Fibroblast of skin of left quadriceps (primary cell): ENCODE data around the gene CDCP1.

Source experiments
- DNase-seq, 2 experiments: peaks; one replicate each; pipeline ENCODE4 v3.0.0-alpha.2; 2013; ENCODE audit warnings: low read depth in 2 of 2

Gene CDCP1

DNA sequence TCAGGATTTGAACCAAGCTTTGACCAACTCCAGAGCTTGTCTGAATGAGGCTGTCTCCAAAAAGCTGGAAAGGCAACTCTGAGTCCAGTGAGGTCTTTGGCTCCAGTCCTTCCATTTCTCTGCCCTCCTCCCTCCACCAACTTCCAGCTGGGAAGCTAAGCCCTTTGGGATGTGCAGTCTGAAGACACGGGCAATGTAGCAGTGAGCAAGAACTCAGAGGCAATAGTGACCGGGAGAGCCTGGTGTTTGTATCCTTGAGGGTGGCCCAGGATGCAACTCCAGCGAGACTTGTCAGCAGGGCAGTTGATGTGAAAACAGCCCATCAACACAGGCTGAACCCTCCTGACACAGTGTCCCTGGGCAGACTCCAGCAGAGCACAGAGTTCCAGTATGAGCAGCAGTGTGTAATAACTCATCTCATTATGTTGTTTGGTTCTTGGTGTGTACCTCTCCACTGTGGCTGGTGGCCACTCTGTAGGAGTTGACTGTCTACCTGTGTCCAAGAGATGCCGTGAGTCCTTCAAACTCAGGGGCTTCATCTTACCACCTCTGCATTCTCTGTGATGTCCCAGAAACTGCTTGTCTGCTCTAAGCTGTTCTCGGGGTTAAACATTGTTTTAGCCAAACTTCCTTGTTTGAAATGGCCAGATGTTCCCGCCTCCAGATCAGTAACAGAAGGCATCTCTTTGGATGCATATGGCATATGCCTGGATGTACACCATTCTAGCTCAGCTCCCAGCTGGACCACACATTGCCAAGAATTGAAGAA is 6.6 kb downstream of the CDCP1 start:
- DNase-seq: no peak

- DNase-seq: no peak
These were observed 8.5 kb downstream of the CDCP1 start for GRCh38 chr3:45137656-45138181.

GRCh38 chr3:45135959-45136358 is 10.2 kb downstream of the CDCP1 start:
- no peak for DNase-seq

DNA sequence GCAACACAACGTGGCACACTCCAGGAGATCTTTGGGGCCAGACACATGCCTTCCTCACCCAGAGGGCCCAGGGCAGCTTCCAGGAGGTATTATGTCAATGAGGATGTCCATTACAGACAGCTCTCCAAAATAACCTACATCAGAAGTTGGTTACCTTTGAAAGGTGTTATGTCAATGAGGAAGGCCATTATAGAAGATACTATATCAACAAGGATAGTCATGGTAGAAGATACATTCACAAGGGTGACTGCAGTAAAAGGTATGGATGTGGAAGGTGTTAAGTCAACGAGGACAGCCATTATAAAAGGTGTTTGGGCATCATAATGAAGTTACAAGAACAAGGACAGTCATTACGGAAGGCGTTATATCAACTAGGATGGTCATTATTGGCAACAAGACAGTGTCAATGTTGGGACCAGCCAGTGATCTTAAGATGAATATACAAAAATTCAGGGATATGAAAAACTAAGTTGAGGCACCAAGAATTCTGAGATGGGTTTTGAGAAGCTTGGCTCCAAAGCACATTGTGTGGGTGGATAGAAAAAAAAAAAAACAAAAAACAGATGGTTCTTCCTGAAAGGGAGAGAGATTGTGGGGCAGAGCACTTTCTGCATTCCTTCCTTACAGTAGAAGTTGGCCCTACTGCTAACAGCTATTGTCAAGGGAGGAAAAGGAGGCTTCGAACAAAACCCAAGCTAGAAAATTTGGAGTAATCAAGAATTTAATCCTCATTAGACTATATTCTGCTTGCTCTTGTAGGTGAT is 11.2 kb downstream of the CDCP1 start:
- DNase-seq: no peak

DNA sequence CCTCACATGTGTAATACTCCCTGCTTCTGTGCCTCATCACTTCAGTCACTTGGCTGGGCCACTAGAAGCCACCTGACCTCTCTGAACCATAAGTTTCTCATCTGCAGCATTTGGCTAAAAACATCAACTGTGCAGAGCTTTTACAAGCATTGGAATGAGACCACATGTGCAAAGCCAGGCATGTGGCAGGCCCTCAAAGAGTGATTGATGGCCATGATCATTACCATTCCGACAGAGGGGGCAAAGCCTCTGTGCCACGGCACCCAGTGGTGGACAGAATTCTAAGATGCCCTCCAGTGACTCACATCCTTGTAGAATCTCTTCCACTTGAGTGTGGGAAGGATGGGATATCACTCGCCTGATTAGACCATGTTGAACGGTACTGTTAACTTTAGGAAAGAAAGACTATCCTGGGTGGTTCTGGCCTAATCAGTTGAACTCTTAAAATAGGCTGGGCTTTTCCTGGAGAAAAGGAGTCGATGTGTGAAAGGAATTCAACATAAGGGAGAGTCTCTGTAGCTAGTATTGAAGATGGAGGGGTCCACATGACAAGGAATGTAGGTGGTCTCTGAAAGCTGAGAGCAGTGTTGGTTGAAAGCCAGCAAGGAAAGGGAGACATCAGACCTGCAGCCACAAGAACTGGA is 13.5 kb downstream of the CDCP1 start:
- no peak for DNase-seq

GRCh38 chr3:45131201-45131600 is 15.0 kb downstream of the CDCP1 start:
- DNase-seq: no peak

- DNase-seq: no peak
These were observed 15.7 kb downstream of the CDCP1 start for GRCh38 chr3:45130476-45130875.

GRCh38 chr3:45128950-45129349 is 17.2 kb downstream of the CDCP1 start:
- no peak for DNase-seq

DNA sequence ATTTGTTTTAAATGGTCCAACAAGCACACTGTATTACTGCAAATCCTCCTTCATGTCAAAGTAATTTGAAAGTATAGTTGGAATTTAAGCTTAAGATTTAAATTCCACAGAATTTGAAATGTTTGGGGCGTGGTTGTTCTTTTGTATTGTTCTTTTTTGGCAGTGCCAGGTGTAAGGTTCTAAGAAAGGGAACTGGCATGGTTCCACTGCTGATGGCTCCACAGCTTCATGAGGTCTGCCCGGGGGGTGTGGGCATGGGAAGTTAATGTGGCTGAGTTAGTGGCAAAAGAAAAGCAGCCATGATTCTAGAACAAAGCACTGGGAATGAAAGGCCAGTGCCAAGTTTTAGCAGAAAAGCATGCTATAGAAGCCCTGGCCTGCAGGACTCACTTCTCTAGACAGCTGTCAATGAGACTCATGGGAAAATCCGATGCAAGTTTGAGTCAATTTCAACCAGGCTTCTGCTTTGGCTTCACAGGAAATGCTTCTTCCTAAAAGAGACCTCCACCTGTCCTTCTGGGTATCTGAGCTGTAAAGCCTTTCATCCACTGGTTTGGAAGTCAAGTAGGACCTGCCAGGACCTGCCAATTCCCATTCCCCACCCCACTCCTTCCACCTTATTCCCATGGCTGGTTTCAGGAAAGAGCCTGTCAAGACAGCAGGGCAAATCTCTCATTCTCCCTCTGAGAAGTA is 18.9 kb downstream of the CDCP1 start:
- DNase-seq: no peak

DNA sequence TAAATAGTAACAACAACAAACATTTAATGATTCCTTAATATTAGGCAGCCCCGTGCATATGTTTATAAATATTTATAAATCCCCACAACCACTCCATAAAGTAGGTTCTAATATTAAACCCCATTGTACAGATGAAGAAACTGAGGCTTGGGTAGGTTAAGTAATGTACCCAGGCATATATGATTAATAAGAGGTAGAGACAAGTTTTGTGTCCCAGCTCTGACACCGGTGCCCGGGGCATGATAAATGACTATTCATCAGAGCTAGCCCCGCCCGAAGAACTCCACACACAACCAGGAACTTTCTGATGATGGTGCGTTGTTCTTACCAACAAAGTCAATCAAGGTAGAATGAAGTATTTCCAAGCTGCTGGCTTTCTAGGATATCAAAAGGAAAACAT is 19.4 kb downstream of the CDCP1 start:
- DNase-seq: no peak

DNA sequence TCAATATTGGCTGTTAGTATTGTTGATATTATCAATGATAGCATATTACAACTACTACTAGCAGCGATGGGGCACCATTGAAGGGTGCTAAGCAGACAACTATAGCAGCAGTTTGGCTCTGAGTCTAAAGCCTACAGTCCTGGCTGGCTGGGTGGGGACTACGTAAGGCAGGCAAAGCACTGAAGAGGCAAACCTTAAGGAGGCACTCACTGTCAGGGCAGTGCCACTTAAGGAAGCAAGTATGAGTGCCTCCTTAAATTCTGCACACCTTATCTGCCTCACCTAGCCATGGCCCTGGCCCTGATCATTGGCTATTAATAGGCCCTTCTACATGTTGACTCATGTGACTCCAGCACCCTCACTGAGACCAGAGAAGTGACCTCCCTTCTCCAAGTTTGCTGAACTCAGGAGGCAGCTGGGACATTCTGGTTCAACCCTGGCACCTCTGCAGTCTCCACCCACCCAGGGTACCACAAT is 20.6 kb downstream of the CDCP1 start:
- DNase-seq: no peak

DNA sequence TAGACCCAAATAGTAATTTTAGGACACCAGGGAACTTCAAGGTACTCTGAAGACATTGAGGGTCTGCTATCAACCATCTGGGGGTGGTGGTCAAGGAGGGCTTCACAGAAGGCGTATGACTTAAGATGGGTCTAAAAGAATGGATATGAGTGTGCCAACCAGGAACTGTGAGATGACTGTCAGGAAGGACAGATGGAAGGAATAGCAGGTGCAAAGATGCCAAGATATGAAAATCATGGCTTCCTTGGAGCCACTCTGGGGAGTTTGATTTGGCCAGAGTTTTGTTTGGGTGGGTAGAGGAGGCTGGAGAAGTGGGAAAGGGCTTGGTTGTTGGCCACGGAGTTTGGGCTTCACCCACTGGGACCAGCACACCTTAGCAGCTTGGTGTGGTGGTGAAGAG is 21.2 kb downstream of the CDCP1 start:
- DNase-seq: no peak

GRCh38 chr3:45124352-45124751 is 21.8 kb downstream of the CDCP1 start:
- DNase-seq: no peak

DNA sequence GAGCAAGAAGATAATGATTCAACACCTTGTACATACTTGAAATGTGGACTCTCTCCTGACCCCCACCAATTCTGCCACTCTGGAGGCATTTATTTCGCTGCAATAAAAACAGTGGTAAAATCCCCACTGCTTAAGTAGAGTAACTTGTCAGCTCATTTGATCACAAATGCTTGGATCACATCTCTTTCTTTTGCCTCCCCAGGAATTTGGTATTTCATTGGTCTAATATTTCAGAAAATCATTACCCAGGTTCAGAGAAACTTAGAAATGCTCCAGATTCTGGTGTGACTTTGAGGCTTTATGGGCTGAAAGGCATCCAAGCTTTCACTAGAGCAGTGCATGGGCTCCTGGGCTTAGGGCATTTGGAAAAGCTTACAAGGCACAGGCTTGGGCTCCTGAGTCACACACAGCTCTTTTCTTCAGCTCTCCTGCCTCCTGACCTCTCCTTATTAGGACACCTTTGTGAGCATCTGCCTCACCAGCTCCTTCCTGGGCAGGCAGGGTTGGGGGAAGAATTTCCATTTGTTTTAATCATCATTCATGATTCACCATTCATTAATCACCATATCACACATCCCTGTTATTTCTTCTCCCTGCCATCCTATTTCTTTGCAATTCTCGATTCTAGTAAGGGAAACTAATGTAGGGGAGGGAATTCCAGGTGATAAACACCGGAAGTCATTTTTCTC is 22.5 kb downstream of the CDCP1 start:
- peak in 1 of 2 experiments; percentile 70 for DNase-seq

GRCh38 chr3:45123030-45123429 is 23.1 kb downstream of the CDCP1 start:
- DNase-seq: peak in 1 of 2 experiments; percentile 72

DNA sequence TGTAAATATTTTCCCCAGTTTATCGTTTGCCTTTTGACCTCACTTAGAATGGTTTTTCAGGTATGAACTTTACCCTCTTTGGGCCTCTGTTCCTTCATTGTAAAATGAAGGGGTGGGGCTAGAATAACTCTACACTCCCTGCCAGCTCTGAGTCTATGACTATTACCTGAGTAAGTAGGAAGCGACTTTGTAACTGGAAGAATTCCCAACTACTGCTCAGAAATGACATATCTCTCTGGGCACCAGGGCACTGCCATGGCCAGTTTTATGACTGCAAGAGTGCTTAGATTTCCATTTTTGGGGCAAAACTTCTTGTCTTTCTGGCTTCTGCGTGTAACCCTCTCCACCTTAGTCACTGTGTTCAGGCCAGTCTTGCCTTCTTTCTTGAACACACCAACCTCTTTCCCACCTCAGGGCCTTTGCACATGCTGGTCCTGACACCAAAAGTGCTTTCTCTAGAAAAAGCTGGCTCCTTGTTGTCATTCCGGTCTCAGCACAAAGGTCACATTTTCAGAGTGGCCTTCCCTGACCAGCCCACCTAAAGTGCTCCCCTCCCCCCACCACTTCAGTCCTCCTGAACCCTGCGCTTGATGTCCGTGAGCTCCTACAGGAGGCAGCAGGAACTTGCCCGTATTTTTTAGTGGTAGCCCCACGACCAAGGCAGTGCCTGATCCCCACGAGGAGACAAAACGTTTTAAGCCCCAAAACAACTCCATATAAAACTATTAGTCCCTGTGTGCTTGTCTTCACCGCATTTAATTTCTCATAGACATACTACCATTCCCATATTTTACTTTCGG is 25.6 kb downstream of the CDCP1 start:
- no peak for DNase-seq

GRCh38 chr3:45119824-45120358 is 26.3 kb downstream of the CDCP1 start:
- DNase-seq: no peak

DNA sequence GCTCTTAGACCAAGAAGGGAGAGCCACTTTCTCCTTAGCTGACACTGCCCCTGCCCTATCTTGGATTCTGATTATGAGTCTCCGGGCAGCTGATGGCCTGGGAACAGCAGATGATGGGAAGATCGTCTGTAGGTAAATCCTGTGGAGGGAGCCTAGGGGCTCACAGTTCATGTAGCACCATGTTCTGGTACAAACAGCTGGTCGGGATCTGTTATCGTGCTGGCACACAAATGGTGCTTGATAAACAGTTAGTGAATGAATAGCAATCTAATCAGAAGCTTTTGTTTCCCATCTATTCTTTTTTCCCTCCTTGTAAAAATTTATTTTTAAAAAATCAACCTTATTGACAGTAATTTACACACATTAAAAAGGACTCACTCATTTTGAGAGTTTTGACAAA is 26.8 kb downstream of the CDCP1 start:
- DNase-seq: no peak

DNA sequence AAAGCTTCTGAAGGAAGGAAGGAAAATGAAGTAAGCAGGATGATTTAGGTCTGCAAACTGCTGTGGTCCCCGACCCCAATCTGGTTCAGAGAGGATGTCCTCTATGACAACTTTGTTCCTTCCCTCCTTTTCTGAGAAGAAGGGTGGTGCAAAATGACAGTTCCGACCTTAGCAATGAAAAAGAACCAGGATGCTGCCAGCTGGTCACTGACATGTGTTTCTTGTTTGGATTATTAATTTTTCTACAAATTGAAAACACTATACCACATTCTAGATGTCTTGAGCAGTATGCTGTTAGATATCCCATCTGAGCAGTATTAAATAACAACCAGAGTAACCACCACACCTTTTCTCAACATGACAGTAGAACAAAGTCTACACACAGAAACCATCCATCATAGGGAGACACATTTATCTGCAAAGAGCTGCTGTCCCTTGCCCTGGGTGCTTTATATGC is 27.5 kb downstream of the CDCP1 start:
- DNase-seq: no peak

GRCh38 chr3:45116350-45116749 is 29.8 kb downstream of the CDCP1 start:
- no peak for DNase-seq
